ENCODE data around the gene PROSER3.

DNA sequence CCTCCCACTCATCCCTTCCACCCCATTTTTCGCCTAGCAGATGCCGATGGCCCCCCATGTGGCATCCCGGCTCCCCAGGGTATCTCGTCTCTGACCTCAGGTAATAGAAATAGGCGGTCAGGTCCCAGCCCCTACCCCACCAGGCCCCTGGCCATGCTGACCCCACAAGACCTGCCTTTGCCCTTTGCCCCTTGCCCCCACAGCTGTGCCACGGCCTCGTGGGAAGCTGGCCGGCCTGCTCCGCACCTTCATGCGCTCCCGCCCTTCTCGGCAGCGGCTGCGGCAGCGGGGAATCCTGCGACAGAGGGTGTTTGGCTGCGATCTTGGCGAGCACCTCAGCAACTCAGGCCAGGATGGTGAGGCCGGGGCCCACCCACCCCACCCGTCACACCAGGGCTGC lies 22.7 kb downstream of the PROSER3 start:
- TF ChIP-seq CTCF (conservative IDR thresholded peaks at IDR 0.05 in 1 of 2, IDR thresholded peaks at IDR 0.05 in 1 of 2; ENCODE audit: low read depth in 1 of 2, low read length in 2 of 2) (no peak), EZH2 (IDR thresholded peaks at IDR 0.05; ENCODE audit: low read length, missing control alignments) (no peak)
